NT2/D1 (cell line): ENCODE measurements around the gene SMC1B.
"Not testable (repeated sequence)": the region's sequence is repeated elsewhere in the genome, so short reads cannot be mapped to it uniquely, and the experiment has no call there.

Experiments used
- DNase-seq: peaks from one replicate; pipeline ENCODE4 v3.0.0-alpha.2; 2011; ENCODE audit warnings: low read depth, low spot score
- H3K27me3 ChIP-seq: 2 replicates; pipeline ENCODE4 v1.6.0; 2011; ENCODE audit warnings: mild to moderate bottlenecking; ENCODE audit not compliant: insufficient read length, insufficient read depth
- H3K36me3 ChIP-seq: 2 replicates; pipeline ENCODE4 v1.6.1; 2011; ENCODE audit warnings: mild to moderate bottlenecking, low read length, mixed read lengths; ENCODE audit not compliant: insufficient read depth, insufficient read length
- H3K4me1 ChIP-seq: 2 replicates; pipeline ENCODE4 v1.5.1; 2011; ENCODE audit not compliant: insufficient read depth, insufficient read length
- H3K4me3 ChIP-seq: 2 replicates; pipeline ENCODE4 v1.5.1; 2011; ENCODE audit warnings: low read depth; ENCODE audit not compliant: insufficient read length
- H3K9ac ChIP-seq: 2 replicates; pipeline ENCODE4 v1.6.0; 2011; ENCODE audit warnings: low read depth; ENCODE audit not compliant: insufficient read length
- H3K9me3 ChIP-seq: 2 replicates; pipeline ENCODE4 v1.5.1; 2011; ENCODE audit warnings: mild to moderate bottlenecking, low read length; ENCODE audit not compliant: insufficient read depth
- SUZ12 ChIP-seq: IDR thresholded peaks from 2 replicates; pipeline ENCODE4 v1.6.1; 2011; ENCODE audit not compliant: insufficient read length, insufficient read depth; ENCODE audit errors: extremely low read depth
- YY1 ChIP-seq: IDR thresholded peaks from 2 replicates; pipeline ENCODE4 v1.6.1; 2011; ENCODE audit not compliant: insufficient read length, insufficient read depth
- ZNF274 ChIP-seq: IDR thresholded peaks from 2 replicates; pipeline ENCODE4 v1.6.1; 2011; ENCODE audit warnings: mild to moderate bottlenecking, low read depth, low read length

SMC1B gene

DNA sequence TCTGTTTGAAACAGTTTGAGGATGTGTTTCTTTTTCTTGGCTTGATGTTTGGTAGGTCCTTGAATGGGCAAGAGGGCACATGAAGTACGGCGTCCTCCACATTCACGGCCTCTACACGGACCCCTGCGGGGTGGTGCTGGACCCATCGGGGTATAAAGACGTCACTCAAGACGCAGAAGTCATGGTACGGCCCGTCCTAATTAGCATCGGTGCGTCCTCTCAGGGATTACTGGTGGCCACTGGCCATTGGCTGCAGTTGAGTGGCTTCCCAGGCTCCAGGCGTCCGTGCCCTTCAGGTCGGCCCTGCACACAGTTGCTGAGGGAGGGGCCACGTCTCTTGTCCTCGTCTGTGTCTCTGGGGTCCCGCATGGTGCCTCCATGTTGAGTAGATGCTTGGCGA, 82.9 kb downstream of the SMC1B start:
- no peak for TF ChIP-seq YY1
- no peak for TF ChIP-seq SUZ12
- no peak for TF ChIP-seq ZNF274
- H3K4me3 ChIP-seq, result no peak overlapping the region
- H3K9me3 ChIP-seq, result no peaks in the 10 kb centered on the region
- no peak overlapping the region for H3K9ac ChIP-seq
- no peaks in the 10 kb centered on the region for H3K27me3 ChIP-seq
- no peaks in the 10 kb centered on the region for H3K4me1 ChIP-seq
- DNase-seq, result no peak
- H3K36me3 ChIP-seq, result peaks cover 58% of the 10 kb centered on the region

DNA sequence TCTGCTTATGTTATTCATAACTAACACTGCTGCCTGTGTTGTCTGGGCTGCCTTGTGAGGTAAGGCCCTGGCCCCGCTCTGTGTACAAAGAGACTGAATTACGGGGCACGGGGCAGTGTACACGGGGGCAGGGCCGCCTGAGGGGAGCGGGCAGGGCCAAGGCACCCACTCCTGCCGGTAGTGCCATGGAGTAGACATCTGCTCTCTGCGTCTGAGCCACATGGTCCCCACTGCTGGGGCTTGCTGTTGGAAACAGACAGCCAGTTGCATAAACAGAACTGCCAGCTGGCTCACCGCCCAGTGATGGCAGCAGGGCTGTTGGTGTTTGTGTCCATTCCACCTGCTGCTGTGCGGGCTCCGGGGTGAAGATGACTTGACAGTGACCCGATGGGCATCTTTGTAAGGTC, 83.9 kb downstream of the SMC1B start:
- Histone ChIP-seq H3K9me3 (no peaks in the 10 kb centered on the region), H3K27me3 (no peaks in the 10 kb centered on the region), H3K36me3 (peaks cover 53% of the 10 kb centered on the region), H3K4me3 (no peak overlapping the region), H3K4me1 (no peaks in the 10 kb centered on the region), H3K9ac (no peak overlapping the region)
- no peak for TF ChIP-seq YY1
- TF ChIP-seq SUZ12, result no peak
- no peak for TF ChIP-seq ZNF274
- no peak for DNase-seq

DNA sequence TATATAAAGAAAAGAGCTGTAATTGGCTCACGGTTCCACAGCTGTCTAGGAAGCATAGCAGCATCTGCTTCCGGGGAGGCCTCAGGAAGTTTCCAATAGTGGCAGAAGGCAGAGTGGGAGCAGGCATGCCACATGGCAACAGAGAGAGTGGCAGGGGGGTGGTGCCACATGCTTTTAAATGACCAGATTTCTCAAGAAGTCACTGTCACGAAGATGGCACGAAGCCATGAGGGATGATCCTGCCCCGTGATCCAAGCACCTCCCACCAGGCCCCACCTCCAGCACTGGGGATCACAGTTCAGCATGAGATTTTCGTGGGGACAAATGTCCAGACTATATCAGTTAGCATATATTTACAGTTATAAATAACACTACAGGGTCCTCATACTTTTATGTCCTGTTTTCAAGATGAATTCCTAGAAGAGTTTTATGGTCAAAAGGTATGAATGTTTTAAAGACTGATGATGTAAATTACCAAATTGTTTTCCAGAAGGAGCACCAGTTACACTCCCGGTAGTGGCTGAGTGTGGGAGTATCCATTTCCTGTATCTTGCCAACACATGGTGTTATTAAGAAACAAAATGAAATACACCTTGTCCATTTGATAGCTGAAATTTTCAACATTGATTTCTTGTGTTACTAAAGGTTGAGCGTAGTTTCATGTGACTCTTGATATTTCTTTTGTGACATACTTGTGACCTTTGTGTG, 84.4 kb downstream of the SMC1B start:
- H3K9ac ChIP-seq, result no peak overlapping the region
- peaks cover 53% of the 10 kb centered on the region for H3K36me3 ChIP-seq
- DNase-seq, result no peak

DNA sequence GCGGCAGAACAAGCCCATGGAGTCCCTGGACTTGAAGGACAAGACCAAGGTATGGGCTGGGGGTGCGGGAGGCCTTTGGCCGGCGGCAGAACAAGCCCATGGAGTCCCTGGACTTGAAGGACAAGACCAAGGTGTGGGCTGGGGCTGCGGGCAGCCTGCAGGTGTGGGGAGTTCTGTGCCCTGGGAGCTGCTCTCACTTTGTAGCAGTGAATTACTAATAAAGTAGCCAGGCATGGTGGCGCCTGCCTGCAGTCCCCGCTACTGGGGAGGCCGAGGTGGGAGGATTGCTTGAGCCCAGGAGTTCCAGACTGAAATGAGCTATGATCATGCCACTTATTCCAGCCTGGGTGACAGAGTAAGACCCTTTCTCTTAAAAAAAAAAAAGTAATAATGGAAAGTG, 85.1 kb downstream of the SMC1B start:
- not testable (repeated sequence) for H3K4me3 ChIP-seq, H3K9ac ChIP-seq, H3K9me3 ChIP-seq, H3K4me1 ChIP-seq, H3K27me3 ChIP-seq, DNase-seq
- peaks cover 60% of the 10 kb centered on the region for H3K36me3 ChIP-seq

More for the DNA sequence above, 84.4 kb downstream of the SMC1B start:
- no peaks in the 10 kb centered on the region for H3K4me1 ChIP-seq
- H3K9me3 ChIP-seq, result no peaks in the 10 kb centered on the region
- no peaks in the 10 kb centered on the region for H3K27me3 ChIP-seq
- H3K4me3 ChIP-seq, result no peak overlapping the region
- no peak for TF ChIP-seq ZNF274
- no peak for TF ChIP-seq YY1
- no peak for TF ChIP-seq SUZ12

DNA sequence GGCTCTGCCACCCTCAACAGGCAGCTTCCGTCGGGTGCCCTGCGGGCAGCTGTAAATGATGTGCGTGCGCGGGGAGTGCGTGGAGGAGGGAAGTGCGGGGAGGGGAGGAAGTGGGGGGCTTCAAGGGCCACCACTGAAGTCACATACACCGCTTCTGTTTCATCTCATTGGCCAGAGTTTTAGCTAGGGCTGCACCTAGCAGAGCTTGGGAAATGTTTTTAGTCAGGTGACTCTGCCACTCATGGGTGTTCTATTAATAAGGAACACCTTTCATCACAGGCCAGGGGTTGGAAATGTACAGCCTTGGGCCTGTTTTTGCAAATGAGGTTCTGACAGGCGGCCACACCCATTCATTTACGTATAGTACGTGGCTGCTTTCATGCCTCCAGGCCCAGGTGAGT, 89.1 kb downstream of the SMC1B start:
- DNase-seq, result no peak
- Histone ChIP-seq H3K9me3 (no peaks in the 10 kb centered on the region), H3K36me3 (peaks cover 47% of the 10 kb centered on the region), H3K9ac (no peak overlapping the region), H3K27me3 (no peaks in the 10 kb centered on the region), H3K4me1 (no peaks in the 10 kb centered on the region), H3K4me3 (no peak overlapping the region)
- no peak for TF ChIP-seq YY1
- no peak for TF ChIP-seq ZNF274

DNA sequence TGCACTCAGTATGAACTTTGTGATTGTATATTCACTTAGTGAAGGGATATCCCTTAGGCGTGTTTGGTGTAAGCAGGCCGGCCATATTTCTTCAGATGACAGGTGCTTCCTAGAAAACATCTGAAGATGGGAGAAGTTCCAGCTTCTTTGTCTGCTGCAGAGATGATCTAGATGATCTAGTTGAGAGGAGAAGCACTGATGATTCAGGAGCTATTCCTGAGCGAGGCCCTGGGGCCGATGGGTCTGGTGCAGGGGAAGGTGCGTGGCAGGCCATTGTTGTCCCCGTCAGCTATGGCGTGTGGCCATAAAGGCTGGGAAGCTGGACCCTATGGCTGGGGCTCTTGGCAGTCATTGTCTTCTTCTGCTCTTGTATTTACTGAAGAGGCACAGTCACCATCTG, 89.7 kb downstream of the SMC1B start:
- H3K36me3 ChIP-seq, result peaks cover 44% of the 10 kb centered on the region
- no peak overlapping the region for H3K9ac ChIP-seq
- H3K9me3 ChIP-seq, result no peaks in the 10 kb centered on the region
- H3K4me3 ChIP-seq, result no peak overlapping the region
- no peak for DNase-seq
- no peaks in the 10 kb centered on the region for H3K4me1 ChIP-seq
- no peaks in the 10 kb centered on the region for H3K27me3 ChIP-seq
- TF ChIP-seq ZNF274, result no peak

DNA sequence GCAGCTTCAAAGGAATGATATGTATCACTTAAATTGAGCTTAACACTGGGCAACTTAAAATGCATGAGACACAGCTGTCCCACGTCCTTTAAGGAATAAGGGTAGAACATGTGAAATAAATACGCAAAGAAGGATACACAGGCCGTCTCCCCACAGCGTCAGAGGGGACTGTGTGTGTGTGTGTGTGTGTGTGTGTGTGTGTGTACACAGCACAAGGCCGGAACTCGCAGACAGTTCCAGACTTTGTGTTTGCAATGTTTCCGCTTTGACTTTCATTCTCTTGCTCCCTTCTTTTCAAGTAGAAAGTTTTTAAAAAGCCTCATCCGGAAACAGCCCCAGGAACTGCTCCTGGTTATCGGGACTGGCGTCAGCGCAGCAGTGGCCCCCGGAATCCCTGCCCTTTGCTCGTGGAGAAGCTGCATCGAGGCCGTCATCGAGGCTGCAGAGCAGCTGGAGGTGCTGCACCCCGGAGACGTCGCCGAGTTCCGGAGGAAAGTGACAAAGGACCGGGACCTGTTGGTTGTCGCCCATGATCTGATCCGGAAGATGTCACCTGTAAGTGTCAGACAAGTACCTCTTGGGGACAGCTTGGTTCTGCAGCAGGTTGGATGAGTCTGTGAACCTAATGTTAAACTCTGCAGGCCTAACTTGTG, 90.4 kb downstream of the SMC1B start:
- H3K36me3 ChIP-seq, result peaks cover 41% of the 10 kb centered on the region
- H3K4me3 ChIP-seq, result no peak overlapping the region
- no peak for TF ChIP-seq ZNF274
- no peak for TF ChIP-seq SUZ12
- no peak for TF ChIP-seq YY1
- H3K27me3 ChIP-seq, result no peaks in the 10 kb centered on the region
- H3K9me3 ChIP-seq, result no peaks in the 10 kb centered on the region
- H3K9ac ChIP-seq, result no peak overlapping the region
- H3K4me1 ChIP-seq, result no peaks in the 10 kb centered on the region
- DNase-seq, result no peak

DNA sequence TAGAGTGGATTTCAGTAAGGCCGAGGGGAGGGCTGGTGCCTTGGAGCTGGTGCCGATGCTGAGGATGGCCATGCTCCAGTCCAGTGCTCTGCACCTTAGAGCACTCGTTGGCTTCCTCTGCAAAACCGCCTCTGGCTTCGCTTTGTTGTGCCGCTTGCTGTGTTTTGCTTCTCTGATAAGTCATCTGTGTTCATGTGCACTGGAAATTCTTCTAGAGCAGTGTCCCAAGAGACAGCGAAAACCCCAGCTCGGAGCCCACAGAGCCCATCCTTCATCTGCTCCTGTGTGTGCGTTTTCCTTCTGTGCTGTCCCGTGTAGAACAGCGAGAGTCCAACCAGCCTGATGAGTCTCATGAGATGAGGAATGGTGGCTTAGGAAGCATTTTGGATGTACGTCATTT, 91.6 kb downstream of the SMC1B start:
- Histone ChIP-seq H3K4me3 (no peak overlapping the region), H3K4me1 (no peaks in the 10 kb centered on the region), H3K27me3 (no peaks in the 10 kb centered on the region), H3K9me3 (no peaks in the 10 kb centered on the region), H3K9ac (no peak overlapping the region), H3K36me3 (peaks cover 33% of the 10 kb centered on the region)
- TF ChIP-seq ZNF274, result no peak
- TF ChIP-seq SUZ12, result no peak
- no peak for TF ChIP-seq YY1
- no peak for DNase-seq
